Colonic mucosa (tissue), 4 donors: ENCODE data around the gene NUP98. TPM values are rescaled to one million over a fixed set of nuclear protein-coding genes. Genes with fewer than 3 reads are reported as not detected.

Experiments
- DNase-seq: peaks from one replicate; pipeline ENCODE4 v3.0.0-alpha.2; 2020
- H3K27ac ChIP-seq: fragments of 200-600 bp; one replicate; pipeline ENCODE4 v1.8.0; 2021
- H3K27me3 ChIP-seq: fragments of 200-600 bp; one replicate; pipeline ENCODE4 v1.8.0; 2021
- H3K36me3 ChIP-seq: fragments of 200-600 bp; one replicate; pipeline ENCODE4 v1.8.0; 2021
- H3K4me1 ChIP-seq: fragments of 200-600 bp; one replicate; pipeline ENCODE4 v1.8.0; 2021; ENCODE audit warnings: mild to moderate bottlenecking
- H3K4me3 ChIP-seq: fragments of 200-600 bp; one replicate; pipeline ENCODE4 v1.8.0; 2021
- H3K9ac ChIP-seq, 2 donors: one replicate each; pipeline ENCODE4 v1.7.0; 2013; ENCODE audit warnings: control low read depth in 2 of 2, low read depth in 2 of 2, low read length in 2 of 2
- H3K9me3 ChIP-seq: fragments of 200-600 bp; one replicate; pipeline ENCODE4 v1.8.0; 2021
- CTCF ChIP-seq: fragments of 200-600 bp; IDR thresholded peaks from one replicate; pipeline ENCODE4 v1.8.0; 2022; ENCODE audit warnings: antibody characterized with exemption, mild to moderate bottlenecking
- intact Hi-C: fragments of 100-400 bp; cut with DNase I; formaldehyde crosslinking; loops from one replicate; pipeline ENCODE4 v1.14.1; 2022
- total RNA-seq, 2 donors: library from RNA; stranded (reverse); fragmentation: NEBNext Ultra II Directional in 1 of 2; extraction: Animal tissue kit (Norgen Biotek cat#: 25700) in 1 of 2; gene quantifications; one replicate each; pipeline ENCODE4 v1.2.1, GENCODE V29; 2021
- donor health status: healthy.
- donor health status: DM: no; HTN: no; CAD: no.
- donor health status: DM: no; HTN: no; CAD: no.

Gene NUP98
- total RNA-seq, 2 donors from 2014 or later: 59.2 to 76.7 TPM

- Histone ChIP-seq H3K9me3 (no peaks in the 10 kb centered on the region), H3K27ac (no peak overlapping the region), H3K4me3 (no peak overlapping the region), H3K36me3 (peaks cover 19% of the 10 kb centered on the region), H3K27me3 (no peaks in the 10 kb centered on the region), H3K9ac (no peak overlapping the region), H3K4me1 (no peaks in the 10 kb centered on the region)
- no peak for TF ChIP-seq CTCF
- intact Hi-C loops: no loop called here
- no peak for DNase-seq
These were observed 96.4 kb downstream of the NUP98 start for GRCh38 chr11:3700910-3701309.

GRCh38 chr11:3700410-3700809 lies 96.9 kb downstream of the NUP98 start:
- Histone ChIP-seq H3K4me1 (no peaks in the 10 kb centered on the region), H3K4me3 (no peak overlapping the region), H3K27ac (no peak overlapping the region), H3K9ac (no peak overlapping the region), H3K9me3 (no peaks in the 10 kb centered on the region), H3K27me3 (no peaks in the 10 kb centered on the region), H3K36me3 (peaks cover 19% of the 10 kb centered on the region)
- no peak for DNase-seq
- intact Hi-C loops: no loop called here
- no peak for TF ChIP-seq CTCF

GRCh38 chr11:3686751-3687150 lies 110.6 kb downstream of the NUP98 start:
- no peak for TF ChIP-seq CTCF
- no peak overlapping the region for H3K4me3 ChIP-seq
- H3K27ac ChIP-seq: no peak overlapping the region
- no peaks in the 10 kb centered on the region for H3K27me3 ChIP-seq
- H3K4me1 ChIP-seq: no peaks in the 10 kb centered on the region
- H3K36me3 ChIP-seq: peaks cover 39% of the 10 kb centered on the region
- DNase-seq: no peak
- no peaks in the 10 kb centered on the region for H3K9me3 ChIP-seq
- intact Hi-C loops: no loop called here
- H3K9ac ChIP-seq: no peak overlapping the region

- TF ChIP-seq CTCF: no peak
- Histone ChIP-seq H3K4me3 (no peak overlapping the region), H3K27me3 (no peaks in the 10 kb centered on the region), H3K4me1 (no peaks in the 10 kb centered on the region), H3K36me3 (peaks cover 34% of the 10 kb centered on the region), H3K9me3 (no peaks in the 10 kb centered on the region), H3K9ac (no peak overlapping the region), H3K27ac (no peak overlapping the region)
- no peak for DNase-seq
- intact Hi-C loops: no loop called here
These were observed 111.4 kb downstream of the NUP98 start for GRCh38 chr11:3685923-3686322.

- Histone ChIP-seq H3K27ac (no peak overlapping the region), H3K4me3 (no peak overlapping the region), H3K9me3 (no peaks in the 10 kb centered on the region), H3K27me3 (no peaks in the 10 kb centered on the region), H3K36me3 (peaks cover 33% of the 10 kb centered on the region), H3K9ac (no peak overlapping the region), H3K4me1 (no peaks in the 10 kb centered on the region)
- intact Hi-C loops: no loop called here
- no peak for DNase-seq
- TF ChIP-seq CTCF: no peak
These were observed 112.6 kb downstream of the NUP98 start for GRCh38 chr11:3684819-3685172.
